Kidney epithelial cell (primary cell): ENCODE measurements around the gene DTWD2. TPM values are rescaled to one million over a fixed set of nuclear protein-coding genes. Genes with fewer than 3 reads are reported as not detected.
"Not testable (repeated sequence)": the region's sequence is repeated elsewhere in the genome, so short reads cannot be mapped to it uniquely, and the experiment has no call there.

ENCODE experiments used
- DNase-seq: peaks from one replicate; pipeline ENCODE4 v3.0.0-alpha.2; 2010; ENCODE audit warnings: low read depth
- H3K27me3 ChIP-seq: 2 replicates; pipeline ENCODE4 v1.6.0; 2011; ENCODE audit warnings: low read length; ENCODE audit not compliant: control insufficient read depth, insufficient read depth
- H3K36me3 ChIP-seq: 2 replicates; pipeline ENCODE4 v1.5.1; 2011; ENCODE audit warnings: low read length; ENCODE audit not compliant: control insufficient read depth, insufficient read depth
- H3K4me3 ChIP-seq: 2 replicates; pipeline ENCODE4 v1.5.1; 2011; ENCODE audit warnings: low read depth, mild to moderate bottlenecking, control low read depth, low read length
- CTCF ChIP-seq: IDR thresholded peaks from 2 replicates; pipeline ENCODE4 v1.5.1; 2011; ENCODE audit warnings: mild to moderate bottlenecking, moderate library complexity, low read length, control low read depth, inconsistent platforms; ENCODE audit not compliant: insufficient read depth, poor library complexity, severe bottlenecking
- total RNA-seq: library from RNA; depleted of rRNA; stranded (reverse); fragments of >200 nt; gene quantifications from 2 replicates; pipeline ENCODE4 v1.2.3, GENCODE V29; 2015

DTWD2 gene
- total RNA-seq, 1 donor from 2014 or later = 7.9 TPM

- no peaks in the 10 kb centered on the region for H3K27me3 ChIP-seq
- DNase-seq = no peak
- no peak overlapping the region for H3K4me3 ChIP-seq
- H3K36me3 ChIP-seq = no peaks in the 10 kb centered on the region
- TF ChIP-seq CTCF = no peak
These were observed 25.2 kb downstream of the DTWD2 start for GRCh38 chr5:118963169-118963568.

GRCh38 chr5:118960557-118960956 lies 27.8 kb downstream of the DTWD2 start:
- no peak for DNase-seq
- TF ChIP-seq CTCF = no peak
- Histone ChIP-seq H3K4me3 (no peak overlapping the region), H3K27me3 (no peaks in the 10 kb centered on the region), H3K36me3 (no peaks in the 10 kb centered on the region)

- Histone ChIP-seq H3K4me3 (no peak overlapping the region), H3K27me3 (no peaks in the 10 kb centered on the region), H3K36me3 (no peaks in the 10 kb centered on the region)
- no peak for TF ChIP-seq CTCF
- no peak for DNase-seq
These were observed 31.6 kb downstream of the DTWD2 start for GRCh38 chr5:118956727-118957126.

- TF ChIP-seq CTCF = no peak
- no peaks in the 10 kb centered on the region for H3K27me3 ChIP-seq
- no peaks in the 10 kb centered on the region for H3K36me3 ChIP-seq
- DNase-seq = no peak
- no peak overlapping the region for H3K4me3 ChIP-seq
These were observed 34.7 kb downstream of the DTWD2 start for GRCh38 chr5:118953652-118954005.

- Histone ChIP-seq H3K4me3 (no peak overlapping the region), H3K27me3 (no peaks in the 10 kb centered on the region), H3K36me3 (no peaks in the 10 kb centered on the region)
- DNase-seq = no peak
- TF ChIP-seq CTCF = no peak
These were observed 35.2 kb downstream of the DTWD2 start for GRCh38 chr5:118952992-118953651.

- H3K27me3 ChIP-seq, H3K4me3 ChIP-seq, DNase-seq, H3K36me3 ChIP-seq: not testable (repeated sequence)
These were observed 36.0 kb downstream of the DTWD2 start for GRCh38 chr5:118952306-118952705.

GRCh38 chr5:118950354-118950753 lies 38.0 kb downstream of the DTWD2 start:
- not testable (repeated sequence) for H3K4me3 ChIP-seq, DNase-seq, H3K36me3 ChIP-seq

More at GRCh38 chr5:118950354-118950753, 38.0 kb downstream of the DTWD2 start:
- H3K27me3 ChIP-seq = not testable (repeated sequence)
